PC-3 (cell line): ENCODE results near the gene UPF2.

ENCODE experiments used
- CTCF ChIP-seq: fragments of 300-600 bp; sonication (generic); conservative IDR thresholded peaks from 2 replicates; pipeline ENCODE4 v1.5.1; 2017; ENCODE audit warnings: antibody characterized with exemption, low read depth, mild to moderate bottlenecking, low read length
- EZH2phosphoT487 ChIP-seq: fragments of 300-600 bp; sonication (generic); IDR thresholded peaks from 2 replicates; pipeline ENCODE4 v1.6.1; 2018; ENCODE audit warnings: mild to moderate bottlenecking, antibody characterized with exemption, low read length, borderline replicate concordance

GRCh38 chr10:12088919-12089318 is 46.3 kb upstream of the UPF2 start:
- no peak for TF ChIP-seq CTCF
- no peak for TF ChIP-seq EZH2phosphoT487
